Neuronal stem cell (in vitro differentiated cells): ENCODE results near the gene HPS6.

Experiments
- DNase-seq: peaks from one replicate; pipeline ENCODE4 v3.0.0-alpha.2; 2013; ENCODE audit warnings: low spot score
- H2AFZ ChIP-seq: one replicate; pipeline ENCODE4 v1.6.1; 2013; ENCODE audit warnings: mild to moderate bottlenecking, low read length, inconsistent platforms
- H2AK5ac ChIP-seq: 2 replicates; pipeline ENCODE4 v1.6.1; 2013; ENCODE audit warnings: low read depth, mild to moderate bottlenecking, inconsistent platforms, low read length, moderate library complexity, mixed read lengths
- H2BK120ac ChIP-seq: 2 replicates; pipeline ENCODE4 v1.6.1; 2013; ENCODE audit warnings: low read depth, mild to moderate bottlenecking, inconsistent platforms, low read length, moderate library complexity, mixed read lengths
- H2BK12ac ChIP-seq: one replicate; pipeline ENCODE4 v1.6.1; 2013; ENCODE audit warnings: low read length, inconsistent platforms
- H2BK15ac ChIP-seq: 2 replicates; pipeline ENCODE4 v1.6.1; 2013; ENCODE audit warnings: mild to moderate bottlenecking, low read length, inconsistent platforms, mixed read lengths
- H2BK5ac ChIP-seq: one replicate; pipeline ENCODE4 v1.6.1; 2013; ENCODE audit warnings: inconsistent platforms, mild to moderate bottlenecking, low read length, moderate library complexity
- H3K14ac ChIP-seq: one replicate; pipeline ENCODE4 v1.6.1; 2013; ENCODE audit warnings: low read length, inconsistent platforms
- H3K18ac ChIP-seq: 2 replicates; pipeline ENCODE4 v1.6.1; 2013; ENCODE audit warnings: low read length, inconsistent platforms
- H3K23ac ChIP-seq: 2 replicates; pipeline ENCODE4 v1.6.1; 2013; ENCODE audit warnings: low read depth, mild to moderate bottlenecking, mixed read lengths, low read length, inconsistent platforms; ENCODE audit not compliant: poor library complexity
- H3K27ac ChIP-seq: replicated peaks from 3 replicates; pipeline ENCODE4 v1.5.1; 2013; ENCODE audit warnings: low read length, inconsistent platforms
- H3K27me3 ChIP-seq, 3 experiments: 2 replicates each; pipeline ENCODE4 v1.6.1; 2013; ENCODE audit warnings: low read length in 3 of 3, mild to moderate bottlenecking in 2 of 3, inconsistent platforms in 1 of 3, low read depth in 1 of 3, mixed read lengths in 1 of 3, moderate library complexity in 1 of 3; ENCODE audit not compliant: control insufficient read depth in 3 of 3, insufficient read depth in 3 of 3
- H3K36me3 ChIP-seq, 2 donors: replicated peaks in 1 of 2; 2 replicates each; pipeline ENCODE4 v1.6.1; 2013; ENCODE audit warnings: low read length in 2 of 2; ENCODE audit not compliant: control insufficient read depth in 2 of 2, insufficient read depth in 2 of 2
- H3K4ac ChIP-seq: 2 replicates; pipeline ENCODE4 v1.6.1; 2013; ENCODE audit warnings: inconsistent platforms, mild to moderate bottlenecking, low read length, moderate library complexity
- H3K4me1 ChIP-seq, 2 donors: 1 replicate in 1 of 2; 2 replicates in 1 of 2; pipeline ENCODE4 v1.6.1; 2013; ENCODE audit warnings: low read length in 2 of 2, low read depth in 1 of 2; ENCODE audit not compliant: control insufficient read depth in 2 of 2, insufficient read depth in 1 of 2
- H3K4me2 ChIP-seq: one replicate; pipeline ENCODE4 v1.6.1; 2013; ENCODE audit warnings: mild to moderate bottlenecking, low read length, inconsistent platforms; ENCODE audit not compliant: insufficient read depth, poor library complexity, severe bottlenecking
- H3K4me3 ChIP-seq, 2 donors: 2 replicates each; pipeline ENCODE4 v1.5.1; 2013; ENCODE audit warnings: low read length in 2 of 2, mild to moderate bottlenecking in 2 of 2, inconsistent platforms in 1 of 2, moderate library complexity in 1 of 2
- H3K79me1 ChIP-seq: one replicate; pipeline ENCODE4 v1.6.1; 2013; ENCODE audit warnings: low read depth, mild to moderate bottlenecking, inconsistent platforms, low read length, moderate library complexity
- H3K9ac ChIP-seq: one replicate; pipeline ENCODE4 v1.6.1; 2013; ENCODE audit warnings: mild to moderate bottlenecking, low read depth, low read length, inconsistent platforms; ENCODE audit not compliant: poor library complexity
- H3K9me3 ChIP-seq, 2 donors: replicated peaks in 1 of 2; 2 replicates each; pipeline versions ENCODE3 to v1.6.1; 2013; ENCODE audit warnings: low read length in 2 of 2, mild to moderate bottlenecking in 2 of 2, inconsistent platforms in 1 of 2, low read depth in 1 of 2, mixed read lengths in 1 of 2, moderate library complexity in 1 of 2; ENCODE audit not compliant: control insufficient read depth in 2 of 2, insufficient read depth in 1 of 2
- H4K8ac ChIP-seq: one replicate; pipeline ENCODE4 v1.6.1; 2013; ENCODE audit warnings: low read depth, mild to moderate bottlenecking, inconsistent platforms, low read length, moderate library complexity
- H4K91ac ChIP-seq: one replicate; pipeline ENCODE4 v1.6.1; 2013; ENCODE audit warnings: low read length, low read depth, mild to moderate bottlenecking, inconsistent platforms; ENCODE audit not compliant: poor library complexity
- WGBS, 2 donors: extraction: QIAGEN DNeasy Blood & Tissue Kit; methylation state at CpG; one replicate each; pipeline ENCODE4 v1.1.7; 2013; ENCODE audit warnings: missing lambda C conversion rate in 2 of 2, mixed read lengths in 1 of 2; ENCODE audit not compliant: insufficient read length in 2 of 2, insufficient replicate concordance in 1 of 2; ENCODE audit errors: extremely low coverage in 2 of 2; 5-methylcytosine and 5-hydroxymethylcytosine counted together

Gene HPS6

DNA sequence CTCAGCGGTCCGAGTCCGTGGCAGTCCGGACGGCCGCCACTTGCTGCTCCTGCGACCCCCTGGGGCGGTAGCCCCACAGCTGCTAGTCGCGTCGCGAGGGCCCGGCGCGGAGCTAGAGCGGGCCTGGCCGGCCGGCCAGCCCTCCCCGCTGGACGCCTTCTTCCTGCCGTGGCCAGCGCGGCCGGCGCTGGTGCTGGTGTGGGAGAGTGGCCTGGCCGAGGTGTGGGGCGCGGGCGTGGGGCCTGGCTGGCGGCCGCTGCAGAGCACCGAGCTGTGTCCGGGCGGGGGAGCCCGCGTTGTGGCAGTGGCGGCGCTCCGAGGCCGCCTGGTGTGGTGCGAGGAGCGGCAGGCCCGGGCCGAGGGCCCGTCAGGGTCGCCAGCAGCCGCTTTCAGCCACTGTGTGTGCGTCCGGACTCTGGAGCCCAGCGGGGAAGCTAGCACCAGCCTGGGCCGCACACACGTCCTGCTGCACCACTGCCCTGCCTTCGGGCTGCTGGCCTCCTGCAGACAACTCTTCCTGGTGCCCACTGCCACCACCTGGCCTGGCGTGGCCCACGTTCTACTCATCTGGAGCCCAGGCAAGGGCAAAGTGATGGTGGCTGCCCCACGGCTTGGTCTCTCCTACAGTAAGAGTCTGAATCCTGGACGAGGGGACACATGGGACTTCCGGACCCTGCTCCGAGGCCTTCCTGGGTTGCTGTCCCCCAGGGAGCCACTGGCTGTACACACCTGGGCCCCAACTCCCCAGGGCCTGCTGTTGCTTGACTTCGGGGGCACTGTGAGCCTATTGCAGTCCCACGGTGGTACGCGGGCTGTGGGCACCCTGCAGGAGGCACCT is 631 bp downstream of the HPS6 start:
- WGBS, 2 donors, result no CpG with 5 or more reads among the region's 63 CpGs

DNA sequence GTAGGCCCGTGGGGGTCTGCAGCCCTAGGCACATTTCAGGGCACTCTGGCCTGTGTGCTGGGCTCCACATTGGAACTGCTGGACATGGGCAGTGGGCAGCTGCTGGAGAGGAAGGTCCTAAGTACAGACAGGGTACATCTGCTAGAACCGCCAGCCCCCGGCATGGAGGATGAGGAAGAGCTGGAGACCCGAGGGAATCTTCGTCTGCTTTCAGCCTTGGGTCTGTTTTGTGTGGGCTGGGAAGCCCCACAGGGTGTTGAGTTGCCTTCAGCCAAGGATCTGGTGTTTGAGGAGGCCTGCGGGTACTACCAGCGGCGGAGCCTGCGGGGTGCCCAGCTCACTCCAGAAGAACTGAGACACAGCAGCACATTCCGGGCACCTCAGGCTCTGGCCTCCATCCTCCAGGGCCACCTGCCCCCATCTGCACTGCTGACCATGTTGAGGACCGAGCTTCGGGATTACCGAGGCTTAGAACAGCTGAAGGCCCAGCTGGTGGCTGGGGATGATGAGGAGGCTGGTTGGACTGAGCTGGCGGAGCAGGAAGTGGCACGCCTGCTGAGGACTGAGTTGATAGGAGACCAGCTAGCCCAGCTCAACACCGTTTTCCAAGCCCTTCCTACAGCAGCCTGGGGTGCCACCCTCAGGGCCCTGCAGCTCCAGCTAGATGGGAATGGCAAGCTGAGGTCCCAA is 1.4 kb downstream of the HPS6 start:
- Histone ChIP-seq H2BK15ac (no peak overlapping the region), H2AK5ac (peak overlapping the region; percentile 91), H3K27ac (no peak overlapping the region), H3K36me3 (peaks cover 5 to 34% of the 10 kb centered on the region in 2 donors), H4K91ac (no peak overlapping the region), H2AFZ (no peak overlapping the region), H3K4ac (no peak overlapping the region), H3K4me2 (no peak overlapping the region), H2BK12ac (no peak overlapping the region), H3K18ac (no peak overlapping the region), H3K4me1 (peaks cover 7 to 8% of the 10 kb centered on the region in 2 donors), H3K9ac (no peak overlapping the region), H2BK120ac (no peak overlapping the region), H3K9me3 (peaks cover 0 to 2% of the 10 kb centered on the region in 2 donors), H4K8ac (no peak overlapping the region), H3K4me3 (peak overlapping the region; percentile 43 to 87), H3K14ac (peak overlapping the region; percentile 67), H2BK5ac (peak overlapping the region; percentile 56), H3K23ac (peak overlapping the region; percentile 75), H3K27me3 (peaks cover 0 to 12% (median 0%) of the 10 kb centered on the region in 3 experiments), H3K79me1 (peaks cover 3% of the 10 kb centered on the region)
- no peak for DNase-seq
- no CpG with 5 or more reads among the region's 16 CpGs for WGBS, 2 donors

More for the DNA sequence above, 631 bp downstream of the HPS6 start:
- peak overlapping the region; percentile 75 for H3K23ac ChIP-seq
- H4K91ac ChIP-seq, result no peak overlapping the region
- H3K27me3 ChIP-seq, result peaks cover 0 to 12% (median 0%) of the 10 kb centered on the region in 3 experiments
- peak overlapping the region; percentile 91 for H2AK5ac ChIP-seq
- H4K8ac ChIP-seq, result no peak overlapping the region
- H3K9me3 ChIP-seq, result peaks cover 0 to 2% of the 10 kb centered on the region in 2 donors
- peaks cover 5 to 34% of the 10 kb centered on the region in 2 donors for H3K36me3 ChIP-seq
- no peak overlapping the region for H2BK5ac ChIP-seq
- H3K4me1 ChIP-seq, result peaks cover 7 to 8% of the 10 kb centered on the region in 2 donors
- peak overlapping the region; percentile 92 for H3K9ac ChIP-seq
- peak; percentile 24 for DNase-seq
- no peak overlapping the region for H2BK12ac ChIP-seq
- peak overlapping the region; percentile 96 for H3K18ac ChIP-seq
- H2BK15ac ChIP-seq, result peak overlapping the region; percentile 21
- peak overlapping the region; percentile 82 for H3K4me2 ChIP-seq
- peak overlapping the region; percentile 87 to 97 for H3K4me3 ChIP-seq
- H2BK120ac ChIP-seq, result peak overlapping the region; percentile 62
- H3K14ac ChIP-seq, result peak overlapping the region; percentile 67
- peak overlapping the region; percentile 23 for H3K4ac ChIP-seq
- H3K27ac ChIP-seq, result no peak overlapping the region
- peaks cover 3% of the 10 kb centered on the region for H3K79me1 ChIP-seq
- H2AFZ ChIP-seq, result peak overlapping the region; percentile 94

DNA sequence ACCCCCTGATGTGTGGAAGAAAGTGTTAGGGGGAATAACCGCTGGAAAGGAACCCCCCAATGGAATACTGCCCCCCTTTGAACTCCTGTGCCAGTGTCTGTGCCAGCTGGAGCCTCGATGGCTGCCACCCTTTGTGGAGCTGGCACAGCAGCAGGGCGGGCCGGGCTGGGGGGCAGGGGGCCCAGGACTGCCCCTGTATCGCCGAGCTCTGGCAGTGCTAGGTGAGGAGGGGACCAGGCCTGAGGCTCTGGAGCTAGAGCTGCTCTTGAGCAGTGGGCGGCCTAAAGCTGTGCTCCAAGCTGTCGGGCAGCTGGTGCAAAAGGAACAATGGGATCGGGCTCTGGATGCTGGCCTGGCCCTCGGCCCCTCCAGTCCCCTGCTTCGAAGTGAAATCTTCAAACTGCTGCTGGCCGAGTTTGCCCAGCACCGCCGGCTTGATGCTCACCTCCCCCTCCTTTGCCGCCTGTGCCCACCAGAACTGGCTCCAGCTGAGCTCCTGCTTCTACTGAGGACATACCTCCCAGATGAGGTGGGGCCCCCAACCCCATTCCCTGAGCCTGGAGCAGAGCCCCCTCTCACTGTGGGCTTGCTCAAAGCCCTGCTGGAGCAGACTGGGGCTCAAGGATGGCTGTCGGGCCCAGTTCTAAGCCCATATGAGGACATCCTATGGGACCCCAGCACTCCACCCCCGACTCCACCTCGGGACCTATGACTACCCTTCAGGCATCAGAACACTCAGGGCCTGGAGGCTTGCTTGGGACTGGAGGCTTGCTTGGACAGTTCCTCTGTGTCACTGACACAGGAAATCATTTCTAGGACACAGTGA is 2.2 kb downstream of the HPS6 start:
- DNase-seq, result no peak
- Histone ChIP-seq H4K8ac (no peak overlapping the region), H3K18ac (no peak overlapping the region), H3K27me3 (peaks cover 0 to 12% (median 0%) of the 10 kb centered on the region in 3 experiments), H2BK120ac (no peak overlapping the region), H2BK12ac (no peak overlapping the region), H3K9me3 (peaks cover 0 to 2% of the 10 kb centered on the region in 2 donors), H3K9ac (no peak overlapping the region), H3K4me2 (no peak overlapping the region), H2AFZ (no peak overlapping the region), H3K4me3 (peak overlapping the region in 1 of 2 donors; percentile 23), H3K14ac (no peak overlapping the region), H3K79me1 (peaks cover 3% of the 10 kb centered on the region), H3K23ac (peak overlapping the region; percentile 33), H2BK5ac (peak overlapping the region; percentile 56), H3K36me3 (peaks cover 5 to 34% of the 10 kb centered on the region in 2 donors), H2BK15ac (no peak overlapping the region), H3K4ac (no peak overlapping the region), H3K27ac (no peak overlapping the region), H3K4me1 (peaks cover 7 to 8% of the 10 kb centered on the region in 2 donors), H4K91ac (no peak overlapping the region), H2AK5ac (no peak overlapping the region)
- no CpG with 5 or more reads among the region's 18 CpGs for WGBS, 2 donors
